PC-3 (cell line): ENCODE results near the gene SLC9A3. TPM values are rescaled to one million over a fixed set of nuclear protein-coding genes. Genes with fewer than 3 reads are reported as not detected.

ENCODE experiments used
- ATAC-seq: fragments of 200-7000 bp; cut with Tn5 transposase; 2 replicates; pipeline ENCODE4 v1.9.1; 2020; ENCODE audit warnings: mild to moderate bottlenecking, moderate library complexity
- BruUV-seq: library from RNA; stranded (reverse); fragments of 400-500 nt; replicated peaks from 2 replicates; lab custom pipeline; 2021; lab: Mats Ljungman, UMichigan
- CTCF ChIA-PET: fragments of 300-600 bp; sonication (Branson Sonifier 250); formaldehyde crosslinking; loops from one replicate; lab custom pipeline; 2022; ENCODE audit warnings: antibody characterized with exemption; lab: Charles Lee
- POLR2A ChIA-PET: fragments of 300-600 bp; sonication (Branson Sonifier 250); formaldehyde crosslinking; loops from one replicate; lab custom pipeline; 2022; ENCODE audit warnings: antibody characterized with exemption; ENCODE audit not compliant: unreplicated experiment; lab: Charles Lee
- DNase-seq: peaks from one replicate; pipeline ENCODE4 v3.0.0-alpha.2; 2015
- H2AFZ ChIP-seq: fragments of 300-600 bp; sonication (generic); 2 replicates; pipeline ENCODE4 v1.6.0; 2016; ENCODE audit warnings: antibody characterized with exemption, low read length
- H3F3A ChIP-seq: fragments of 300-600 bp; sonication (generic); one replicate; pipeline ENCODE4 v1.6.0; 2017; ENCODE audit warnings: antibody characterized with exemption, low read length, control low read depth, mild to moderate bottlenecking; ENCODE audit not compliant: unreplicated experiment
- H3K27ac ChIP-seq: fragments of 300-600 bp; sonication (generic); 2 replicates; pipeline ENCODE4 v1.5.1; 2016; ENCODE audit warnings: mild to moderate bottlenecking, low read length
- H3K27me3 ChIP-seq: fragments of 300-600 bp; sonication (generic); 2 replicates; pipeline ENCODE4 v1.6.1; 2016; ENCODE audit warnings: low read length, mixed read lengths
- H3K36me3 ChIP-seq: fragments of 300-600 bp; sonication (generic); 2 replicates; pipeline ENCODE4 v1.6.1; 2016; ENCODE audit warnings: low read depth, mixed run types, low read length, mixed read lengths
- H3K4me1 ChIP-seq: fragments of 300-600 bp; sonication (generic); 2 replicates; pipeline ENCODE4 v1.5.1; 2016; ENCODE audit warnings: low read length; ENCODE audit not compliant: insufficient read depth
- H3K4me2 ChIP-seq: fragments of 300-600 bp; sonication (generic); 2 replicates; pipeline ENCODE4 v1.6.0; 2016; ENCODE audit warnings: low read length
- H3K4me3 ChIP-seq: fragments of 300-600 bp; sonication (generic); 2 replicates; pipeline ENCODE4 v1.5.1; 2016; ENCODE audit warnings: mild to moderate bottlenecking, low read length, mixed read lengths
- H3K79me2 ChIP-seq: fragments of 300-600 bp; sonication (generic); 2 replicates; pipeline ENCODE4 v1.6.1; 2017; ENCODE audit warnings: low read length, mixed read lengths
- H3K9ac ChIP-seq: fragments of 300-600 bp; sonication (generic); 2 replicates; pipeline ENCODE4 v1.6.0; 2016; ENCODE audit warnings: mild to moderate bottlenecking, low read length
- H3K9me2 ChIP-seq: fragments of 300-600 bp; sonication (generic); replicated peaks from 2 replicates; pipeline ENCODE4 v1.6.1; 2016; ENCODE audit warnings: mixed run types, low read length, mixed read lengths
- H3K9me3 ChIP-seq: fragments of 300-600 bp; sonication (generic); 2 replicates; pipeline ENCODE4 v1.6.1; 2016; ENCODE audit warnings: low read length, mixed read lengths
- H4K20me1 ChIP-seq: fragments of 300-600 bp; sonication (generic); 2 replicates; pipeline ENCODE4 v1.6.1; 2016; ENCODE audit warnings: low read length, mixed read lengths
- CTCF ChIP-seq: fragments of 300-600 bp; sonication (generic); conservative IDR thresholded peaks from 2 replicates; pipeline ENCODE4 v1.5.1; 2017; ENCODE audit warnings: antibody characterized with exemption, low read depth, mild to moderate bottlenecking, low read length
- EZH2 ChIP-seq: fragments of 300-600 bp; sonication (generic); IDR thresholded peaks from one replicate; pipeline ENCODE4 v1.6.1; 2017; ENCODE audit warnings: antibody characterized with exemption, mild to moderate bottlenecking, low read length; ENCODE audit not compliant: unreplicated experiment
- EZH2phosphoT487 ChIP-seq: fragments of 300-600 bp; sonication (generic); IDR thresholded peaks from 2 replicates; pipeline ENCODE4 v1.6.1; 2018; ENCODE audit warnings: mild to moderate bottlenecking, antibody characterized with exemption, low read length, borderline replicate concordance
- intact Hi-C: fragments of 100-400 bp; cut with micrococcal nuclease; formaldehyde crosslinking; loops from 2 replicates; pipeline ENCODE4 v1.9.0; 2023
- total RNA-seq: library from RNA; depleted of rRNA; stranded (reverse); fragments of >200 nt; gene quantifications from 2 replicates; pipeline ENCODE4 v1.2.3, GENCODE V29; 2014

The SLC9A3 gene
- total RNA-seq, 1 experiment from 2014 or later, result 4.9 TPM

- Histone ChIP-seq H3F3A (no peaks in the 10 kb centered on the region), H3K79me2 (peaks cover 37% of the 10 kb centered on the region), H3K4me1 (peaks cover 32% of the 10 kb centered on the region), H3K4me3 (peak overlapping the region; percentile 84), H3K4me2 (peak overlapping the region; percentile 99), H3K9me2 (no peaks in the 10 kb centered on the region), H3K9ac (peak overlapping the region; percentile 77), H3K9me3 (no peaks in the 10 kb centered on the region), H3K36me3 (no peaks in the 10 kb centered on the region), H3K27ac (no peak overlapping the region), H4K20me1 (no peaks in the 10 kb centered on the region), H2AFZ (peak overlapping the region; percentile 63; the same call in 1 of the 2 replicates), H3K27me3 (no peaks in the 10 kb centered on the region)
- DNase-seq, result peak; percentile 40
- TF ChIP-seq CTCF, result no peak
- no peak for TF ChIP-seq EZH2
- no peak for TF ChIP-seq EZH2phosphoT487
- ChIA-PET POLR2A (interaction anchor here (0.5 to 0.7 kb wide), 2 partner anchors 141 to 411 kb away, joined by 4 to 9 read pairs; no protein-coding TSS in a partner anchor), CTCF (interaction anchor here (1.1 kb wide), 1 partner anchor 27 kb away, joined by 9 read pairs; no protein-coding TSS in a partner anchor)
- peak; percentile 34 for ATAC-seq
- intact Hi-C loops, result loop anchor here (10.0 kb wide), 1 partner anchor 141 kb away; the partner anchor contains the start of gene CEP72
- no TSS peak for BruUV-seq
Observed at GRCh38 chr5:473551-474192, 50.6 kb downstream of the SLC9A3 start.

- no peaks in the 10 kb centered on the region for H3K9me3 ChIP-seq
- peak overlapping the region; percentile 48 for H3K27ac ChIP-seq
- no peaks in the 10 kb centered on the region for H3K36me3 ChIP-seq
- peak overlapping the region; percentile 93 for H3K9ac ChIP-seq
- ChIA-PET POLR2A (interaction anchor here (0.7 kb wide), 1 partner anchor 412 kb away, joined by 4 read pairs; no protein-coding TSS in a partner anchor), CTCF (interaction anchor here (0.5 kb wide), 1 partner anchor 11 kb away, joined by 3 read pairs; no protein-coding TSS in a partner anchor)
- H3F3A ChIP-seq, result no peaks in the 10 kb centered on the region
- H3K4me3 ChIP-seq, result peak overlapping the region; percentile 92
- peak overlapping the region; percentile 93 for H2AFZ ChIP-seq
- ATAC-seq (peak; percentile 64), DNase-seq (peak; percentile 80)
- TF ChIP-seq CTCF (no peak), EZH2 (no peak), EZH2phosphoT487 (peak; percentile 65; the same call in 1 of the 2 replicates)
- no peaks in the 10 kb centered on the region for H3K9me2 ChIP-seq
- H3K4me2 ChIP-seq, result peak overlapping the region; percentile 100
- no peaks in the 10 kb centered on the region for H3K27me3 ChIP-seq
- intact Hi-C loops, result loop anchor here (10.0 kb wide), 1 partner anchor 142 kb away; the partner anchor contains the start of gene CEP72
- H3K79me2 ChIP-seq, result peaks cover 37% of the 10 kb centered on the region
- BruUV-seq, result no TSS peak
- H3K4me1 ChIP-seq, result peaks cover 32% of the 10 kb centered on the region
- H4K20me1 ChIP-seq, result no peaks in the 10 kb centered on the region
Observed at GRCh38 chr5:472656-473550, 51.3 kb downstream of the SLC9A3 start.
